NCI-H524 treated with DMSO at 0.1 percent for 48 hours (cell line): ENCODE results near the gene BCAP31.
"Not testable (repeated sequence)": the region's sequence is repeated elsewhere in the genome, so short reads cannot be mapped to it uniquely, and the experiment has no call there.

ENCODE experiments used
- DNase-seq: peaks from one replicate; lab custom pipeline; 2025; lab: John Stamatoyannopoulos, UW

Gene BCAP31

GRCh38 chrX:153762626-153763173 is 38.5 kb upstream of the BCAP31 start:
- DNase-seq = no peak

- DNase-seq = no peak
Observed at GRCh38 chrX:153761863-153762262, 37.7 kb upstream of the BCAP31 start.

GRCh38 chrX:153755136-153755535 is 30.9 kb upstream of the BCAP31 start:
- DNase-seq = no peak

- DNase-seq = no peak
Observed at GRCh38 chrX:153750127-153750774, 26.1 kb upstream of the BCAP31 start.

GRCh38 chrX:153749017-153749416 is 24.8 kb upstream of the BCAP31 start:
- not testable (repeated sequence) for DNase-seq

- not testable (repeated sequence) for DNase-seq
Observed at GRCh38 chrX:153746991-153747390, 22.8 kb upstream of the BCAP31 start.

- no peak for DNase-seq
Observed at GRCh38 chrX:153746359-153746758, 22.2 kb upstream of the BCAP31 start.

- not testable (repeated sequence) for DNase-seq
Observed at GRCh38 chrX:153745067-153745433, 20.9 kb upstream of the BCAP31 start.

- DNase-seq = no peak
Observed at GRCh38 chrX:153744210-153745066, 20.3 kb upstream of the BCAP31 start.

- not testable (repeated sequence) for DNase-seq
Observed at GRCh38 chrX:153743468-153744209, 19.5 kb upstream of the BCAP31 start.

GRCh38 chrX:153742796-153743467 is 18.7 kb upstream of the BCAP31 start:
- DNase-seq = not testable (repeated sequence)

- not testable (repeated sequence) for DNase-seq
Observed at GRCh38 chrX:153742111-153742510, 17.9 kb upstream of the BCAP31 start.

GRCh38 chrX:153741446-153741845 is 17.3 kb upstream of the BCAP31 start:
- no peak for DNase-seq

- DNase-seq = no peak
Observed at GRCh38 chrX:153740631-153741222, 16.5 kb upstream of the BCAP31 start.

- no peak for DNase-seq
Observed at GRCh38 chrX:153739754-153740486, 15.7 kb upstream of the BCAP31 start.

- no peak for DNase-seq
Observed at GRCh38 chrX:153738056-153738605, 13.9 kb upstream of the BCAP31 start.

GRCh38 chrX:153736871-153737441 is 12.8 kb upstream of the BCAP31 start:
- no peak for DNase-seq

GRCh38 chrX:153736071-153736820 is 12.1 kb upstream of the BCAP31 start:
- DNase-seq = no peak

GRCh38 chrX:153735274-153735673 is 11.1 kb upstream of the BCAP31 start:
- no peak for DNase-seq
